Stimulated activated naive CD8-positive, alpha-beta T cell treated with anti-CD3 and anti-CD28 coated beads, Interleukin-15, Interleukin-2, amounts not matched to agents 100 ng/mL and 50 ng/mL, for 24 hours (primary cell): ENCODE data around the gene CHMP3.
A peak's percentile ranks its signal among the peaks of the same experiment; 100 is the strongest.
"Not testable (repeated sequence)": the region's sequence is repeated elsewhere in the genome, so short reads cannot be mapped to it uniquely, and the experiment has no call there.

Experiments
- H3K27ac Mint-ChIP-seq: one replicate; pipeline ENCODE4 v1.8.0; 2021; ENCODE audit warnings: mild to moderate bottlenecking, mixed read lengths
- H3K27me3 Mint-ChIP-seq: one replicate; pipeline ENCODE4 v1.8.0; 2021; ENCODE audit warnings: mixed read lengths
- H3K36me3 Mint-ChIP-seq: one replicate; pipeline ENCODE4 v1.8.0; 2021; ENCODE audit warnings: low read depth, mixed read lengths
- H3K4me1 Mint-ChIP-seq: one replicate; pipeline ENCODE4 v1.8.0; 2021; ENCODE audit warnings: low read depth, mixed read lengths
- H3K4me3 Mint-ChIP-seq: one replicate; pipeline ENCODE4 v1.8.0; 2021; ENCODE audit warnings: mild to moderate bottlenecking, mixed read lengths
- H3K9me3 Mint-ChIP-seq: one replicate; pipeline ENCODE4 v1.8.0; 2021; ENCODE audit warnings: mixed read lengths

The CHMP3 gene

GRCh38 chr2:86562922-86563649, at the start of gene CHMP3:
CHMP3 (minus strand) TSS chr2:86563443; CDS start chr2:86563348, 95 bp downstream.
- H3K27me3 Mint-ChIP-seq, result peaks cover 4% of the 10 kb centered on the region
- peaks cover 32% of the 10 kb centered on the region for H3K4me1 Mint-ChIP-seq
- no peaks in the 10 kb centered on the region for H3K9me3 Mint-ChIP-seq
- H3K36me3 Mint-ChIP-seq, result peaks cover 8% of the 10 kb centered on the region
- peak within 1 kb of the TSS; percentile 94 for H3K4me3 Mint-ChIP-seq
- peak within 1 kb of the TSS; percentile 97 for H3K27ac Mint-ChIP-seq

GRCh38 chr2:86610871-86611270, 47.6 kb upstream of the CHMP3 start:
- H3K36me3 Mint-ChIP-seq, result peaks cover 53% of the 10 kb centered on the region
- H3K27me3 Mint-ChIP-seq, result no peaks in the 10 kb centered on the region
- no peak overlapping the region for H3K27ac Mint-ChIP-seq

GRCh38 chr2:86608832-86609410, 45.7 kb upstream of the CHMP3 start:
- Mint-ChIP-seq H3K27ac (no peak overlapping the region), H3K4me1 (peaks cover 8% of the 10 kb centered on the region), H3K4me3 (no peak overlapping the region), H3K9me3 (no peaks in the 10 kb centered on the region), H3K36me3 (peaks cover 56% of the 10 kb centered on the region), H3K27me3 (no peaks in the 10 kb centered on the region)

More at GRCh38 chr2:86610871-86611270, 47.6 kb upstream of the CHMP3 start:
- H3K9me3 Mint-ChIP-seq, result no peaks in the 10 kb centered on the region
- H3K4me1 Mint-ChIP-seq, result peaks cover 8% of the 10 kb centered on the region
- H3K4me3 Mint-ChIP-seq, result no peak overlapping the region

GRCh38 chr2:86603905-86604304, 40.7 kb upstream of the CHMP3 start:
- H3K27ac Mint-ChIP-seq, result no peak overlapping the region
- H3K4me1 Mint-ChIP-seq, result no peaks in the 10 kb centered on the region
- H3K4me3 Mint-ChIP-seq, result no peak overlapping the region
- H3K36me3 Mint-ChIP-seq, result peaks cover 42% of the 10 kb centered on the region
- no peaks in the 10 kb centered on the region for H3K27me3 Mint-ChIP-seq
- H3K9me3 Mint-ChIP-seq, result no peaks in the 10 kb centered on the region

- H3K27me3 Mint-ChIP-seq, result peaks cover 4% of the 10 kb centered on the region
- peaks cover 15% of the 10 kb centered on the region for H3K36me3 Mint-ChIP-seq
- H3K27ac Mint-ChIP-seq, result no peak overlapping the region
- no peaks in the 10 kb centered on the region for H3K9me3 Mint-ChIP-seq
- H3K4me3 Mint-ChIP-seq, result no peak overlapping the region
- H3K4me1 Mint-ChIP-seq, result no peaks in the 10 kb centered on the region
Measured at GRCh38 chr2:86598966-86599365, 35.7 kb upstream of the CHMP3 start.

- Mint-ChIP-seq H3K36me3 (no peaks in the 10 kb centered on the region), H3K9me3 (no peaks in the 10 kb centered on the region), H3K27ac (no peak overlapping the region), H3K4me1 (no peaks in the 10 kb centered on the region), H3K4me3 (no peak overlapping the region), H3K27me3 (peaks cover 4% of the 10 kb centered on the region)
Measured at GRCh38 chr2:86596118-86596517, 32.9 kb upstream of the CHMP3 start.

- H3K4me3 Mint-ChIP-seq, result no peak overlapping the region
- H3K9me3 Mint-ChIP-seq, result peaks cover 4% of the 10 kb centered on the region
- H3K27ac Mint-ChIP-seq, result no peak overlapping the region
- peaks cover 4% of the 10 kb centered on the region for H3K27me3 Mint-ChIP-seq
- no peaks in the 10 kb centered on the region for H3K36me3 Mint-ChIP-seq
- H3K4me1 Mint-ChIP-seq, result no peaks in the 10 kb centered on the region
Measured at GRCh38 chr2:86593266-86593665, 30.0 kb upstream of the CHMP3 start.

GRCh38 chr2:86592547-86593230, 29.4 kb upstream of the CHMP3 start:
- Mint-ChIP-seq H3K27ac (no peak overlapping the region), H3K27me3 (peaks cover 4% of the 10 kb centered on the region), H3K4me1 (no peaks in the 10 kb centered on the region), H3K4me3 (no peak overlapping the region), H3K9me3 (peaks cover 4% of the 10 kb centered on the region), H3K36me3 (no peaks in the 10 kb centered on the region)

- not testable (repeated sequence) for H3K27ac Mint-ChIP-seq, H3K4me1 Mint-ChIP-seq, H3K36me3 Mint-ChIP-seq, H3K9me3 Mint-ChIP-seq, H3K4me3 Mint-ChIP-seq, H3K27me3 Mint-ChIP-seq
Measured at GRCh38 chr2:86589701-86590100, 26.5 kb upstream of the CHMP3 start.

GRCh38 chr2:86584151-86584913, 21.1 kb upstream of the CHMP3 start:
- Mint-ChIP-seq H3K9me3 (peaks cover 4% of the 10 kb centered on the region), H3K27ac (peak overlapping the region; percentile 74), H3K36me3 (no peaks in the 10 kb centered on the region), H3K27me3 (no peaks in the 10 kb centered on the region), H3K4me1 (peaks cover 14% of the 10 kb centered on the region), H3K4me3 (no peak overlapping the region)

GRCh38 chr2:86580560-86580959, 17.3 kb upstream of the CHMP3 start:
- Mint-ChIP-seq H3K4me1 (peaks cover 14% of the 10 kb centered on the region), H3K27ac (no peak overlapping the region), H3K36me3 (no peaks in the 10 kb centered on the region), H3K9me3 (peaks cover 4% of the 10 kb centered on the region), H3K27me3 (no peaks in the 10 kb centered on the region), H3K4me3 (no peak overlapping the region)

- Mint-ChIP-seq H3K36me3 (no peaks in the 10 kb centered on the region), H3K4me3 (no peak overlapping the region), H3K27me3 (no peaks in the 10 kb centered on the region), H3K27ac (no peak overlapping the region), H3K9me3 (peaks cover 4% of the 10 kb centered on the region), H3K4me1 (no peaks in the 10 kb centered on the region)
Measured at GRCh38 chr2:86577817-86578456, 14.7 kb upstream of the CHMP3 start.

- Mint-ChIP-seq H3K9me3 (no peaks in the 10 kb centered on the region), H3K27me3 (peaks cover 4% of the 10 kb centered on the region), H3K36me3 (no peaks in the 10 kb centered on the region), H3K27ac (no peak overlapping the region), H3K4me3 (no peak overlapping the region), H3K4me1 (no peaks in the 10 kb centered on the region)
Measured at GRCh38 chr2:86570059-86570458, 6.8 kb upstream of the CHMP3 start.

- no peaks in the 10 kb centered on the region for H3K9me3 Mint-ChIP-seq
- no peak overlapping the region for H3K4me3 Mint-ChIP-seq
- H3K36me3 Mint-ChIP-seq, result no peaks in the 10 kb centered on the region
- peaks cover 19% of the 10 kb centered on the region for H3K4me1 Mint-ChIP-seq
- H3K27ac Mint-ChIP-seq, result no peak overlapping the region
- H3K27me3 Mint-ChIP-seq, result peaks cover 4% of the 10 kb centered on the region
Measured at GRCh38 chr2:86566821-86567190, 3.6 kb upstream of the CHMP3 start.
